K562 (cell line): ENCODE results near the gene ZNF154. TPM values are rescaled to one million over a fixed set of nuclear protein-coding genes. Genes with fewer than 3 reads are reported as not detected.

Source experiments
- ATAC-seq: fragments of 200-7000 bp; cut with Tn5 transposase; 3 replicates; pipeline ENCODE4 v1.9.1; 2020; ENCODE audit warnings: moderate library complexity
- BruUV-seq: library from RNA; stranded (reverse); fragments of 400-500 nt; replicated peaks from 2 replicates; lab custom pipeline; 2021; lab: Mats Ljungman, UMichigan
- CTCF ChIA-PET: fragments of 300-600 bp; formaldehyde crosslinking; extraction: SDS; loops from one replicate; lab custom pipeline; 2021; ENCODE audit warnings: low intra/inter-chr PET ratio; lab: Yijun Ruan, JAX
- POLR2A ChIA-PET: fragments of 300-600, 350-650 bp; sonication (Branson Sonifier 250); formaldehyde crosslinking; extraction: SDS; loops from one replicate; lab custom pipeline; 2021; ENCODE audit warnings: antibody characterized with exemption, inconsistent platforms; lab: Yijun Ruan, JAX
- DNase-seq, 4 experiments: peaks; one replicate each; pipeline versions ENCODE4 v3.0.0 to v3.0.0-alpha.2; 2011 to 2018; ENCODE audit warnings: low spot score in 3 of 4, mixed read lengths in 3 of 4; ENCODE audit errors: extremely low read depth in 1 of 4
- FAIRE-seq: peaks from 2 replicates; lab custom pipeline; 2011; peaks lifted over from hg19 to GRCh38; lab: Jason Lieb, UNC
- H2AFZ ChIP-seq: 2 replicates; pipeline ENCODE4 v1.6.0; 2011; ENCODE audit warnings: low read depth, low read length, control low read depth, inconsistent platforms
- H3K27ac ChIP-seq: fragments of 200-600 bp; 3 replicates; pipeline ENCODE4 v1.8.0; 2011; ENCODE audit warnings: low read depth, mild to moderate bottlenecking, control low read depth, inconsistent platforms, low read length, moderate library complexity, mixed read lengths; ENCODE audit errors: extremely low read depth
- H3K27me3 ChIP-seq, 2 experiments: fragments of 300-600 bp in 1 of 2; 2 replicates in 1 of 2; 3 replicates in 1 of 2; pipeline versions ENCODE4 v1.6.0 to v1.8.0; 2011; ENCODE audit warnings: inconsistent platforms in 2 of 2, low read length in 2 of 2, mild to moderate bottlenecking in 1 of 2, mixed read lengths in 1 of 2, moderate library complexity in 1 of 2; ENCODE audit not compliant: control insufficient read depth in 2 of 2, insufficient read depth in 2 of 2
- H3K36me3 ChIP-seq: fragments of 300-600 bp; 3 replicates; pipeline ENCODE4 v1.8.0; 2011; ENCODE audit warnings: mild to moderate bottlenecking, low read length, inconsistent platforms; ENCODE audit not compliant: control insufficient read depth, insufficient read depth
- H3K4me1 ChIP-seq, 2 experiments: fragments of 200-600 bp in 1 of 2; replicated peaks in 1 of 2; 2 replicates in 1 of 2; 3 replicates in 1 of 2; pipeline versions ENCODE4 v1.5.1 to v1.8.0; 2011; ENCODE audit warnings: inconsistent platforms in 2 of 2, low read length in 2 of 2, mild to moderate bottlenecking in 1 of 2, mixed read lengths in 1 of 2, moderate library complexity in 1 of 2; ENCODE audit not compliant: control insufficient read depth in 2 of 2, insufficient read depth in 2 of 2
- H3K4me2 ChIP-seq: 2 replicates; pipeline ENCODE4 v1.6.1; 2011; ENCODE audit warnings: low read length, control low read depth, inconsistent platforms, mixed read lengths; ENCODE audit not compliant: insufficient read depth
- H3K4me3 ChIP-seq: fragments of 200-600 bp; sonication (generic), shearing (Covaris generic); 2 replicates; pipeline ENCODE4 v1.5.1; 2016; ENCODE audit warnings: control low read depth, inconsistent platforms
- H3K79me2 ChIP-seq: fragments of 200-600 bp; 3 replicates; pipeline ENCODE4 v1.8.0; 2011; ENCODE audit warnings: low read length, inconsistent platforms; ENCODE audit not compliant: control insufficient read depth, insufficient read depth
- H3K9ac ChIP-seq, 2 experiments: 2 replicates each; pipeline versions ENCODE4 v1.6.0 to v1.6.1; 2011; ENCODE audit warnings: low read depth in 2 of 2, low read length in 2 of 2, control low read depth in 1 of 2, inconsistent platforms in 1 of 2, mild to moderate bottlenecking in 1 of 2, mixed read lengths in 1 of 2; ENCODE audit not compliant: insufficient read depth in 1 of 2
- H3K9me1 ChIP-seq: one replicate; pipeline ENCODE4 v1.6.0; 2011; ENCODE audit warnings: inconsistent platforms, mild to moderate bottlenecking, low read length, moderate library complexity; ENCODE audit not compliant: control insufficient read depth, insufficient read depth
- H3K9me3 ChIP-seq: replicated peaks from 2 replicates; pipeline ENCODE4 v1.5.1; 2011; ENCODE audit warnings: low read depth, low read length, inconsistent platforms; ENCODE audit not compliant: control insufficient read depth, insufficient read depth
- H4K20me1 ChIP-seq: replicated peaks from 2 replicates; pipeline ENCODE4 v1.6.1; 2011; ENCODE audit warnings: low read length, inconsistent platforms, mixed read lengths; ENCODE audit not compliant: control insufficient read depth, insufficient read depth
- CBX8 ChIP-seq: fragments of 200-600 bp; sonication (generic); IDR thresholded peaks from 2 replicates; pipeline ENCODE4 v1.6.1; 2012; ENCODE audit warnings: borderline replicate concordance, mixed run types, low read depth, mild to moderate bottlenecking, moderate library complexity, mixed read lengths, low read length, control low read depth, inconsistent platforms; ENCODE audit not compliant: poor library complexity, severe bottlenecking; ENCODE audit errors: extremely low read depth
- CC2D1A ChIP-seq: fragments of 450-650 bp; IDR thresholded peaks from 2 replicates; pipeline ENCODE4 v1.6.1; 2017; ENCODE audit warnings: mild to moderate bottlenecking
- GATAD2A ChIP-seq: fragments of 450-650 bp; IDR thresholded peaks from 2 replicates; pipeline ENCODE4 v1.6.1; 2017
- GTF2E2 ChIP-seq: fragments of 200-800 bp; sonication (Bioruptor generic); IDR thresholded peaks from 2 replicates; pipeline ENCODE4 v1.6.1; 2016; ENCODE audit warnings: missing genetic modification characterization, missing compliant biosample characterization
- PHF21A ChIP-seq: fragments of 450-650 bp; IDR thresholded peaks from 2 replicates; pipeline ENCODE4 v1.6.1; 2017; ENCODE audit warnings: low read depth, borderline replicate concordance
- PML ChIP-seq: IDR thresholded peaks from 2 replicates; pipeline ENCODE4 v1.6.1; 2012; ENCODE audit warnings: low read length, inconsistent platforms
- POLR3G ChIP-seq: IDR thresholded peaks from 2 replicates; pipeline ENCODE4 v1.6.1; 2011; ENCODE audit not compliant: insufficient read length, insufficient replicate concordance; ENCODE audit errors: extremely low read depth
- RFX1 ChIP-seq: fragments of 450-650 bp; IDR thresholded peaks from 2 replicates; pipeline ENCODE4 v1.6.1; 2016; ENCODE audit warnings: mild to moderate bottlenecking, moderate library complexity
- SMAD4 ChIP-seq: fragments of 250-450 bp; sonication (Bioruptor Pico); conservative IDR thresholded peaks from 2 replicates; pipeline ENCODE4 v1.8.0; 2021; ENCODE audit warnings: inconsistent platforms, mild to moderate bottlenecking, moderate library complexity
- TOE1 ChIP-seq, 2 experiments: fragments of 450-650 bp in 1 of 2; sonication (generic) in 1 of 2; formaldehyde crosslinking in 1 of 2; IDR thresholded peaks; 2 replicates each; pipeline versions ENCODE4 v1.7.1 to v1.8.0; 2016 to 2022; ENCODE audit warnings: borderline replicate concordance in 2 of 2, mild to moderate bottlenecking in 2 of 2, antibody characterized with exemption in 1 of 2, inconsistent platforms in 1 of 2, low read depth in 1 of 2, missing genetic modification reagents in 1 of 2, moderate library complexity in 1 of 2
- ZBTB11 ChIP-seq, 3 experiments: fragments of 200-800 bp in 1 of 3; fragments of 250-450 bp in 1 of 3; fragments of 450-650 bp in 1 of 3; sonication (Bioruptor Pico) in 1 of 3; sonication (Bioruptor generic) in 1 of 3; formaldehyde crosslinking in 1 of 3; IDR thresholded peaks; 2 replicates each; pipeline versions ENCODE4 v1.6.1 to v1.8.0; 2016 to 2022; ENCODE audit warnings: mild to moderate bottlenecking in 2 of 3, missing genetic modification characterization in 2 of 3, missing compliant biosample characterization in 1 of 3, moderate library complexity in 1 of 3
- ZNF165 ChIP-seq: fragments of 250-450 bp; sonication (Bioruptor Pico); IDR thresholded peaks from 2 replicates; pipeline ENCODE4 v1.4.0; 2020; ENCODE audit warnings: borderline replicate concordance
- WGBS: fragments of 100-300 bp; shearing (Covaris generic); methylation state at CpG from one replicate; pipeline ENCODE4 v1.1.6; 2016; ENCODE audit warnings: low coverage, mixed read lengths; ENCODE audit not compliant: insufficient coverage; ENCODE audit errors: missing lambda C conversion rate; 5-methylcytosine and 5-hydroxymethylcytosine counted together
- in situ Hi-C: fragments of 300-500 bp; cut with MboI; formaldehyde crosslinking; loops from 4 replicates; pipeline ENCODE4 v1.15.0; 2018; ENCODE audit warnings: inconsistent platforms, mixed read lengths
- intact Hi-C: fragments of 100-400 bp; cut with micrococcal nuclease; formaldehyde crosslinking; loops from 2 replicates; pipeline ENCODE4 v1.14.2; 2022
- polyA plus RNA-seq, 8 experiments: library from polyadenylated mRNA; depleted of rRNA in 4 of 8; stranded (reverse) in 5 of 8; unstranded in 3 of 8; fragments of >200 nt; fragmentation: Nextera tagmentation in 2 of 8; fragmentation: Illumina TruSeq in 1 of 8; extraction: Ambion mirVana in 2 of 8; extraction: Trizol in 1 of 8; gene quantifications; 2 replicates each; pipeline versions ENCODE4 v1.2.1 to v1.2.3, GENCODE V29; 2011 to 2014; ENCODE audit warnings: inconsistent platforms in 1 of 8, missing spikeins in 1 of 8
- total RNA-seq, 7 experiments: library from RNA; depleted of rRNA in 6 of 7; stranded (reverse); fragments of >200 nt in 6 of 7; fragmentation: Illumina TruSeq in 2 of 7; extraction: Trizol in 2 of 7; gene quantifications; 2 replicates each; pipeline versions ENCODE4 v1.2.1 to v1.2.3, GENCODE V29; 2011 to 2021; ENCODE audit warnings: low replicate concordance in 1 of 7
- TF ChIP-seq, protein P1 (sequence below): fragments of 450-650 bp; IDR thresholded peaks from 2 replicates; pipeline ENCODE4 v1.6.1; 2016; ENCODE audit warnings: missing biosample characterization, missing genetic modification characterization
- TF ChIP-seq, protein P2 (sequence below): sonication (generic); formaldehyde crosslinking; IDR thresholded peaks from 2 replicates; pipeline ENCODE4 v1.9.0; 2022; ENCODE audit warnings: mild to moderate bottlenecking, missing genetic modification reagents
- TF ChIP-seq, protein P3 (sequence below): fragments of 450-650 bp; IDR thresholded peaks from 2 replicates; pipeline ENCODE4 v1.6.1; 2016; ENCODE audit warnings: antibody characterized with exemption

Gene ZNF154
- total and polyA plus RNA-seq, 9 of the 15 experiments (the other 6 are each of a cell fraction or from before 2014, with no cell fraction given): 0.06 to 0.11 (median 0.07) TPM; not detected in 6

- ChIA-PET POLR2A (no interaction called here), CTCF (no interaction called here)
- Histone ChIP-seq H3K9me1 (no peaks in the 10 kb centered on the region), H3K79me2 (no peaks in the 10 kb centered on the region), H3K4me2 (no peak within 1 kb of the TSS), H3K9me3 (no peaks in the 10 kb centered on the region), H3K9ac (no peak within 1 kb of the TSS), H2AFZ (no peak within 1 kb of the TSS), H3K4me3 (no peak within 1 kb of the TSS), H3K36me3 (no peaks in the 10 kb centered on the region), H3K27me3 (peaks cover 12 to 20% of the 10 kb centered on the region in 2 experiments), H4K20me1 (no peaks in the 10 kb centered on the region), H3K4me1 (peaks cover 0 to 8% of the 10 kb centered on the region in 2 experiments; a peak in 3 of 5 replicates), H3K27ac (no peak within 1 kb of the TSS)
- intact Hi-C loops: no loop called here
- ATAC-seq (no peak), DNase-seq (no peak), FAIRE-seq (no peak)
- BruUV-seq: no TSS peak
- 0% methylated on average over 2 of the region's 2 CpGs for WGBS
- in situ Hi-C loops: no loop called here
- TF ChIP-seq CBX8 (no peak), RFX1 (no peak), CC2D1A (no peak), ZNF165 (CRISPR knock-in tag) (no peak), POLR3G (no peak), ZBTB11 (CRISPR knock-in tag; IDR thresholded peaks at IDR 0.05) (no peak), GATAD2A (no peak), SMAD4 (CRISPR knock-in tag) (no peak), PHF21A (no peak), GTF2E2 (tag) (no peak), TOE1 (IDR thresholded peaks at IDR 0.05; ENCODE audit: borderline replicate concordance) (no peak), TOE1 (CRISPR knock-in tag; IDR thresholded peaks at IDR 0.05; ENCODE audit: borderline replicate concordance, low read depth) (no peak), PML (no peak)
- TF ChIP-seq, protein P1, sequence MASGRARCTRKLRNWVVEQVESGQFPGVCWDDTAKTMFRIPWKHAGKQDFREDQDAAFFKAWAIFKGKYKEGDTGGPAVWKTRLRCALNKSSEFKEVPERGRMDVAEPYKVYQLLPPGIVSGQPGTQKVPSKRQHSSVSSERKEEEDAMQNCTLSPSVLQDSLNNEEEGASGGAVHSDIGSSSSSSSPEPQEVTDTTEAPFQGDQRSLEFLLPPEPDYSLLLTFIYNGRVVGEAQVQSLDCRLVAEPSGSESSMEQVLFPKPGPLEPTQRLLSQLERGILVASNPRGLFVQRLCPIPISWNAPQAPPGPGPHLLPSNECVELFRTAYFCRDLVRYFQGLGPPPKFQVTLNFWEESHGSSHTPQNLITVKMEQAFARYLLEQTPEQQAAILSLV (tag): no peak
- TF ChIP-seq, protein P2, sequence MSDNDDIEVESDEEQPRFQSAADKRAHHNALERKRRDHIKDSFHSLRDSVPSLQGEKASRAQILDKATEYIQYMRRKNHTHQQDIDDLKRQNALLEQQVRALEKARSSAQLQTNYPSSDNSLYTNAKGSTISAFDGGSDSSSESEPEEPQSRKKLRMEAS (CRISPR knock-in tag): no peak
- TF ChIP-seq, protein P3, sequence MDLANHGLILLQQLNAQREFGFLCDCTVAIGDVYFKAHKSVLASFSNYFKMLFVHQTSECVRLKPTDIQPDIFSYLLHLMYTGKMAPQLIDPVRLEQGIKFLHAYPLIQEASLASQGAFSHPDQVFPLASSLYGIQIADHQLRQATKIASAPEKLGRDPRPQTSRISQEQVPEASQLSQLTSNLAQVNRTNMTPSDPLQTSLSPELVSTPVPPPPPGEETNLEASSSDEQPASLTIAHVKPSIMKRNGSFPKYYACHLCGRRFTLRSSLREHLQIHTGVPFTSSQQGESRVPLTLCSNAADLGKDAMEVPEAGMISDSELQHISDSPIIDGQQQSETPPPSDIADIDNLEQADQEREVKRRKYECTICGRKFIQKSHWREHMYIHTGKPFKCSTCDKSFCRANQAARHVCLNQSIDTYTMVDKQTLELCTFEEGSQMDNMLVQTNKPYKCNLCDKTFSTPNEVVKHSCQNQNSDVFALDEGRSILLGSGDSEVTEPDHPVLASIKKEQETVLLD: no peak
These were observed 40.4 kb downstream of the ZNF154 start, which contains the start of gene ZSCAN4 for GRCh38 chr19:57668635-57669034. Gene ZSCAN4, plus strand, starts transcription at chr19:57668935. Its CDS starts 7,211 bp downstream, at chr19:57676146.
